ENCODE measurements around the gene UCHL1. TPM values are rescaled to one million over a fixed set of nuclear protein-coding genes. Genes with fewer than 3 reads are reported as not detected.

The UCHL1 gene
- 771 to 856 TPM (median 807 TPM) in 3 replicates for total RNA-seq
- long read RNA-seq, transcript UCHL1-209 (8 exons, 1,119 nt), result major isoform, 540 of 654 reads
- long read RNA-seq, transcript UCHL1-202 (8 exons, 1,578 nt), result minor isoform, 57 of 654 reads
- long read RNA-seq, partial matches to known transcripts, result 24 of 654 reads
- long read RNA-seq, other reads (novel, unspliced or antisense), result 32 of 654 reads

GRCh38 chr4:41256740-41257256 lies at the start of gene UCHL1:
UCHL1 (plus strand) TSS chr4:41256928; CDS start chr4:41256977, 49 bp downstream.
- H3K9me3 Mint-ChIP-seq (ENCODE audit: low read depth), result no peaks in the 10 kb centered on the region
- H3K27ac Mint-ChIP-seq (ENCODE audit: unreplicated experiment), result peak within 1 kb of the TSS; percentile 94
- no peak for TF ChIP-seq CTCF (IDR thresholded peaks at IDR 0.05)
- peaks cover 19% of the 10 kb centered on the region for H3K36me3 Mint-ChIP-seq (ENCODE audit: low read depth)
- H3K4me1 Mint-ChIP-seq (ENCODE audit: low read depth), result peaks cover 43% of the 10 kb centered on the region
- H3K27me3 Mint-ChIP-seq (ENCODE audit: low read depth), result no peaks in the 10 kb centered on the region
- peak within 1 kb of the TSS; percentile 85 for H3K4me3 Mint-ChIP-seq (ENCODE audit: unreplicated experiment)
- peak; percentile 96 for DNase-seq (ENCODE audit: low spot score)

GRCh38 chr4:41207291-41207831 lies 49.4 kb upstream of the UCHL1 start:
- peak overlapping the region; percentile 93 for H3K27ac Mint-ChIP-seq (ENCODE audit: unreplicated experiment)

GRCh38 chr4:41209187-41209586 lies 47.5 kb upstream of the UCHL1 start:
- no peaks in the 10 kb centered on the region for H3K27me3 Mint-ChIP-seq (ENCODE audit: low read depth)
- H3K4me3 Mint-ChIP-seq (ENCODE audit: unreplicated experiment), result no peak overlapping the region
- no peaks in the 10 kb centered on the region for H3K9me3 Mint-ChIP-seq (ENCODE audit: low read depth)
- H3K27ac Mint-ChIP-seq (ENCODE audit: unreplicated experiment), result peak overlapping the region; percentile 92
- H3K4me1 Mint-ChIP-seq (ENCODE audit: low read depth), result peaks cover 82% of the 10 kb centered on the region
- peaks cover 1% of the 10 kb centered on the region for H3K36me3 Mint-ChIP-seq (ENCODE audit: low read depth)
- TF ChIP-seq CTCF (IDR thresholded peaks at IDR 0.05), result no peak
- no peak for DNase-seq (ENCODE audit: low spot score)

More at GRCh38 chr4:41207291-41207831, 49.4 kb upstream of the UCHL1 start:
- no peak for DNase-seq (ENCODE audit: low spot score)
- Mint-ChIP-seq H3K9me3 (ENCODE audit: low read depth) (no peaks in the 10 kb centered on the region), H3K4me1 (ENCODE audit: low read depth) (peaks cover 90% of the 10 kb centered on the region), H3K36me3 (ENCODE audit: low read depth) (peaks cover 1% of the 10 kb centered on the region), H3K4me3 (ENCODE audit: unreplicated experiment) (no peak overlapping the region), H3K27me3 (ENCODE audit: low read depth) (no peaks in the 10 kb centered on the region)
- no peak for TF ChIP-seq CTCF (IDR thresholded peaks at IDR 0.05)

- no peaks in the 10 kb centered on the region for H3K27me3 Mint-ChIP-seq (ENCODE audit: low read depth)
- H3K4me3 Mint-ChIP-seq (ENCODE audit: unreplicated experiment), result peak overlapping the region; percentile 16
- H3K27ac Mint-ChIP-seq (ENCODE audit: unreplicated experiment), result peak overlapping the region; percentile 27
- peaks cover 1% of the 10 kb centered on the region for H3K36me3 Mint-ChIP-seq (ENCODE audit: low read depth)
- no peak for DNase-seq (ENCODE audit: low spot score)
- no peak for TF ChIP-seq CTCF (IDR thresholded peaks at IDR 0.05)
- no peaks in the 10 kb centered on the region for H3K9me3 Mint-ChIP-seq (ENCODE audit: low read depth)
- H3K4me1 Mint-ChIP-seq (ENCODE audit: low read depth), result peaks cover 78% of the 10 kb centered on the region
Observed at GRCh38 chr4:41209901-41210300, 46.8 kb upstream of the UCHL1 start.

- peak overlapping the region; percentile 98 for H3K4me3 Mint-ChIP-seq (ENCODE audit: unreplicated experiment)
- H3K36me3 Mint-ChIP-seq (ENCODE audit: low read depth), result peaks cover 1% of the 10 kb centered on the region
- no peaks in the 10 kb centered on the region for H3K27me3 Mint-ChIP-seq (ENCODE audit: low read depth)
- no peak for DNase-seq (ENCODE audit: low spot score)
- peak overlapping the region; percentile 93 for H3K27ac Mint-ChIP-seq (ENCODE audit: unreplicated experiment)
- peaks cover 76% of the 10 kb centered on the region for H3K4me1 Mint-ChIP-seq (ENCODE audit: low read depth)
- no peaks in the 10 kb centered on the region for H3K9me3 Mint-ChIP-seq (ENCODE audit: low read depth)
- TF ChIP-seq CTCF (IDR thresholded peaks at IDR 0.05), result no peak
Observed at GRCh38 chr4:41211951-41212615, 44.6 kb upstream of the UCHL1 start.
